ENCODE data around the gene TYMP.

TYMP gene, protein sequence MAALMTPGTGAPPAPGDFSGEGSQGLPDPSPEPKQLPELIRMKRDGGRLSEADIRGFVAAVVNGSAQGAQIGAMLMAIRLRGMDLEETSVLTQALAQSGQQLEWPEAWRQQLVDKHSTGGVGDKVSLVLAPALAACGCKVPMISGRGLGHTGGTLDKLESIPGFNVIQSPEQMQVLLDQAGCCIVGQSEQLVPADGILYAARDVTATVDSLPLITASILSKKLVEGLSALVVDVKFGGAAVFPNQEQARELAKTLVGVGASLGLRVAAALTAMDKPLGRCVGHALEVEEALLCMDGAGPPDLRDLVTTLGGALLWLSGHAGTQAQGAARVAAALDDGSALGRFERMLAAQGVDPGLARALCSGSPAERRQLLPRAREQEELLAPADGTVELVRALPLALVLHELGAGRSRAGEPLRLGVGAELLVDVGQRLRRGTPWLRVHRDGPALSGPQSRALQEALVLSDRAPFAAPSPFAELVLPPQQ

DNA sequence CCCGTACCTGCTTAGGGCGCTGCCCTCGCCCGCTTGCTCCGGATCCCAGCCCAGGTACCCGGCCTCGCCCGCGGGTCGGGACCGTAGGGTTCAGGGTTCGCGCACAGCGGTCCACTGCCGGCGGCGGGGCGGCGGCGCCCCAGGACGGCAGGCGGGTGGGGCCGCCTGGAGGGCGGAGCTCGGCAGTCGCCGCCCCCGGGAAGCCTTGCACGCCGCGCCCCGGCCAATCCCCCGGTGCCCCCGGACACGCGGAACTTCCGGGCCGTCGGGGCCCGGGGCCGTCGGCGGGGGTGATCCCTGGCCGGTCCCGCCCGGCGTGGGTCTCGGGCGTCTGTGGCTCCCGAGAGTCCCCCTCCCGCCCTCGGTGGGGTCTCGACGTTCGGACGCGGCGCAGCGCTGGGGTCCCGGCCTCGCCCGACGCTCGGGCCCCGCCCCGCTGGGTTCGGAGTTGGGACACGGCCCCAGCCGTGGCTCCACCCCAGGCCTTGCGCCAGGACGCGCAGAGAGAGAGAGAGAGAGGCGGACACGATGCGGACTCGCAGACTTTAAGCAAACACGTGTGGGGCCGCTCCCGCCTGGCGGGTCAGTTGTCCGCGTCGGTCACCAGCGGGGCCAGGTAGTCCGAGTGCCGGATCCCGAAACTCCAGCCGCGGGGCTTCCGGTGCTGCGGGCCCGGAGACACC, at the start of gene TYMP:
TSS of gene TYMP (minus strand) at position 116 of the 683 bp plus-strand sequence. CDS start 303 bp downstream, outside the sequence.
- DNase-seq (ENCODE audit: low spot score): no peak

DNA sequence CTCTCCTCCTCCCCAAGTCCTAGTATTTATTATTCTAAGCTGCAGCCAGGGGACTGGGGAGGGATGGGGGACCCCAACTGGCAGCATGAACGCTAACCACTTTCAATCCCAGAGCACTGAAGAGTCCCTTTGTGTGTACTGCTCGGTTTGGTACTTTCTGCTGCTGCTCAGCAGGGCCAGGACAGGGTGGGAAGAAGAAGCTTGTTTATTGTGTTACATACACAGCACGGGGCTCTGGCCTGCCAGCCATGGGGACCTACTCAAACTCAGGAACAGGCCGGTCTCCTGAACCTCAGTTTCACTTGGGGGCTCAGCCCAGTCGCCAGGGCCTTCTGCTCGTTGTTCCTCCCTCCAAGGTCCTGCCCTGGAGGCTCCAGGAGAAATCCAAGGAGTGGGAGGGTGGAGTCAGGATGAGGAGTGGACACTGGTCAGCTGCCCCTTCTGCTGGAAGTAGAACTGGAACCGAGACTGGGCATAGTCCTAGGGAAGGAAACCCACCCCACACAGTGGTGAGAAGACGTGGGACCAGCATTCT, 49.0 kb upstream of the TYMP start:
- no peak for DNase-seq (ENCODE audit: low spot score)

DNA sequence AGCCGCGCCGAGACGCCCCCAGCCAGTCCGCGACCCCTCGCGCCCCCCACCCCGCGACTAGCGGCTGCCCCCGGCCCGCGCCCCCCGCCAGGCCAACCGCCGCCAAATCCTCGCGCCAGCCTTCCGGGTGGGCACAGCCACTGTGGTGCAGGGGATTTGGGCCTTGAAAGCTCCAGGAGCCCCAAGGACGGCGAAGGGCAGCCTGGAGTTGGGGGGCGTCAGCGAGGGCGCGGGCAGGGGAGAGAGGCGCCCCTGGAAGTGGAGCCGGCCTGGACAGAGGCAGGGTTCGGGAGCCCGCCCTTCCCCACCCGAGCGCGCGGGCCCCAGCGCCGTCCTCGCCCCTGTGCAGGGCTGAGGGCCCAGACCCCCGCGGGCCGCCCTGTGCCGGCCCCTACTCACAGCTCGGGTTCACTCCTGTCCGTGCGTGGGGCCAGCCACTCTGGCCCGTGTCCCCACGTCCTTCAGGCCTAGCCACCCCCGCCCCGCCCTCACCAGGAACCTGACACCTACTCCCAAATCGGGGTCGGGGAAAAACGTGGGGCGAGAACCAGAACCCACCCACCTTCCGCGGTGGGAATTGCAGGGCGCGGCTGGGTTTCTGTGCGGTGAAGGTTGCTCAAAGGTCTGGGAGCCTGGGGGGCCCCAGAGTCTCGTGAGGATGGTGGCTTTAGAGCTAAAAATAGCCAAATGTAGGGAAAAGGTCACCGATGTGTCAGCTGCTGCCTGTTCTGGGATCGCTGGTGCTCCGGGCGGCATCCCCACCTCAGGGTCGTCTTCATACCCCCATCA, 48.4 kb upstream of the TYMP start, which contains the start of gene CPT1B:
TSS of gene CPT1B (minus strand) at position 441 of the 789 bp plus-strand sequence. CDS start 512 bp downstream, outside the sequence.
- no peak for DNase-seq (ENCODE audit: low spot score)

DNA sequence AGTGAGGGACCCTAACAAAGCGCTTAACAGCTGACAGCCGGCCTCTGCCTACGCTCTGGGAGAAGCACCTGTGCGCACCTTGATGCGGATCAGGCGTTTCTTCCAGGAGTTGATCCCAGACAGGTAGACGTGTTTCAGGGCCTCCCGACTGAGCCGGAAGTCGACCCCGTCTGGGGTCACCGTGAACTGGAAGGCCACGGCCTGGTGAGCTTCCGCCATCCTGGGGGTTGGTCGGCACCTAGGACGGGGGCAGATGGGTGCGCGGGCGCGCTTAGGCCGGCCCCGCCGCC, 47.8 kb upstream of the TYMP start:
- no peak for DNase-seq (ENCODE audit: low spot score)

DNA sequence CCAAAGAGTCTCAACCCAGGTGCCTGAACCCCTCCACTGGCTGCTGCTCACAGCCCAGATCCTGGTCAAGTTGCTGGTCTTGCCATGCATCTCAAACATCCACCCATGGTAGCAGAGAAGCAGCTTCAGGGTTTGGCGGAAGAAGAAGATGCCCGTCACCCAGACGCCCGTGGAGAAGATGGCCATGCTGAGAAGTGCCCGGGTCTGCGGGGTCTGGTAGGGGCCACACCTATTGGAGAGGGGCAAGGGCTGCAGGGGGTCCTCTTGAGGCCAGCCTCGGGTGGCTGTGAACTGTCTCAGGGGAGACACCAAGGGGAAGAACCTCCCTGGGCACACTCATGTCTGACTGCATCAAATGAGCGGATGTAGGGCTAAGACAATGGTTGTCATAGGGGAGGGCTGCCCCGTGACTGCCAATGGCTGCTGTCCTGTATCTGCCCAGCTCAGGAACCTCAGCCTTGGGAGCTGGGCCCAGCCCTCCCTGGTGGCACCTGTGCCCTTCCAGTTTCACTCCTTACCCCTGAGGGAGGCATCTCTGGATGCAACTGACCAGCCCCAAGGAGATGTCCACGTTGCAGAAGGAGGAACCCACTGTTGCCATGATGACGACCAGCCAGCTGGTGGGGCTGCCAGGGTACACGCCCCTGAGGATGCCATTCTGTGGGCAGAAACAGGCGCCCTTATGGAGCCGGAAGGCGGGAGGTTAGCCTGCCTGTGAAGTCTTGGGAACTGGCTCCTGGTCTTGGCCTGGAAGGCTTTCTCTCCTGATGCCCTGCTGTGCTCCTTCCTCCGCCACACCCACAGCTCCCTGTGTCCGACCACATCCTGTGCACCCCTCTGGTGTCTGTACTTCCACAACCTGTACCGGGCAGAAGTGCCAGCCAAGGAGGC, 47.2 kb upstream of the TYMP start:
- DNase-seq (ENCODE audit: low spot score): no peak

DNA sequence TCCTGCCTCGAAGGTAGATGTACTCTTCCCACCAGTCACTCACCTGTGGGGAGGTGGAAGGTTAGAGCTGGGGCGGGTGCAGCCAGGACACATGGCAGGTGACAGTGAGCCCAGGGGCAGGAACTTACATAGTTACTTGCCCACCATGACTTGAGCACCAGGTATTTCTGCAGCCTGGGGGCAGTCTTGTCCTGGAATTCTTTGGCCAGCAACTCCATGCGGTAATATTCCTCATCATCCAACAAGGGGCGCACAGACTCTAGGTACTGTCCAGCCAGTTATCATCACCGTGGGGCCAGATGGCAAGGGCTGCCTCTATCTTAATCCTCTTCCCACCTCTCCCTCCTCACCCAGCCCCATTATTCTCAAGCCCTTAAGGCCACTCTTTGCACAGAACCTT, 46.3 kb upstream of the TYMP start:
- DNase-seq (ENCODE audit: low spot score): peak; percentile 88

DNA sequence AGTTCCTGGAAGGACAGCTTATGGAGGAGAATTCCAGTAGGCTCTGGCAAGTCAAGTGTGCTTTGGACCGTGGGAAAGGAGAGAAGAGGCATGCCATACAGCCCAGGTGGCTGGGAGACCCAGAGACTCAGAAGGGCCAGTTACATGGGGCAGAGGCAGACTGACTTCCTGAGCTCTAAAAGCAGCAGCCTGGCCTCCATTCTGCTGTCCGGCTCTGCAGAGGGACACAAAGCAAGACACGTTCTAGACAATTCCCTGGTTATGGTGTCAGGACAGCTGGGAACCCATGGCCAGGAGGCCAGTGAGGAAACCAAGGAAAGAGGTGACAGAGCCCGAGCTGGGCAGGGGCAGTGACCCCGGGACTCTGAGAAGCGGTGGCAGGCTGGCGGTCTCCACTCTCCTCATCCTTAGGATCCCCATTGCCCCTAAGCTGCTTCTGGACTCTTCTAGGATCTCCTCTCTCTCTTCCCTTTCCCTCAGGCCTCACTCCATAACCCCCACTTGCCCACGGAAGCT, 45.7 kb upstream of the TYMP start:
- no peak for DNase-seq (ENCODE audit: low spot score)

DNA sequence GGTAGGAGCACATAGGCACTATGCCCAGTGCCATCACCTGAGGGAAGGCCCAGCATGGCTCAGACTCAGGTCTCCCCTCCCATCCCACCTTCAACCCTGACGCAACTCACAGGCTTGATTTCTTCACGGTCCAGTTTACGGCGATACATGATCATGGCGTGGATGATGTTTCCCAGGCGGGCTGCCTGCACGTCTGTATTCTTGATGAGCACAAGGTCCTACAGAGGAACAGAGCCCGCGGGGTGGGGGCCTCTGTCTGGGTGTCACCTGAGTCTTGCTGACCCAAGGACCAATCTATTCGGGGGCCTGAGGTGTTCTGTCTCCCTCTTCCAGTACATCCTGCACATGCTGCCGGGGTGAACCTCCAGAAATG, 44.6 kb upstream of the TYMP start:
- DNase-seq (ENCODE audit: low spot score): no peak

DNA sequence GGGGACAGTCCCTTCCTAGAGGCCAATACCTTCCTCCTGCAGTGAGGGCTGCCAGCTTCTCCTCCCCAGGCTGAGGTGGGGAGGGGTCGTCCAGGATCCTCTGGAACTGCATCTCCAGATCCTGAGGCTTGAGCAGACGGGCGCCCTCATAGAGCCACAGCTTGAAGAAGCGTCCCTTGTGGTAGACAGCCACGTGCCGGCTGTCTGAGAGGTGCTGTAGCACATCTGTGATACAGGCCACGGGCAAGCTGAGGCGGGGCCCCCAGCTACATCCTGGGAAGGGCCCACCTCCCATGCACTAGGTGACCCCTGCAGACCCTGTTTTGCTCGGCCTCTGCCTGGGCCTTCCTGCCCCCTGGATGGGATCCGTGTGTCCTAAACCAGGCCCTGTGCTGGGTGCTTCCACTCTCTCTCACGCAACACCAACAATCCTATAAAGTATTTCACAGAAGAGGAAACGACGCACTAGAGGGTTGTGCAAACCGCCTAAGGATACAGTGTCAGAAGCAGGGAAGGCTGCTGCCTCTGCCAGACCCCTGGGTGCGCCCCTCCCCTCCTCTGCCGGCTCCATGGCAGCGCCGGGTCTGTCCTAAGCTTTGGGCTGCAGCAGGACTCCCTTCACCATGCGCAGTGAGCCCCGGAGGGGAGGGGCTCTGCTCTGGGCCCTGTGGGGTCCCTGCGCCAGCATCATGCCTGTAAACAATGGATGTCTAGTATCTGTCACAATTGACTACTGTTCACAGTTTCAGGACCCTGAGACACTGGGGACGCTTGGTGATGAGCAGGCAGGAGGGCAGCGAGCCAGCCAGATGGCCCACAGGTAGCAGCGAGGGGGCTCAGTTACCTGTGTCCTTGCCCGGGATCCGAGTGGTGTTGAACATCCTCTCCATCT, 43.9 kb upstream of the TYMP start:
- no peak for DNase-seq (ENCODE audit: low spot score)

DNA sequence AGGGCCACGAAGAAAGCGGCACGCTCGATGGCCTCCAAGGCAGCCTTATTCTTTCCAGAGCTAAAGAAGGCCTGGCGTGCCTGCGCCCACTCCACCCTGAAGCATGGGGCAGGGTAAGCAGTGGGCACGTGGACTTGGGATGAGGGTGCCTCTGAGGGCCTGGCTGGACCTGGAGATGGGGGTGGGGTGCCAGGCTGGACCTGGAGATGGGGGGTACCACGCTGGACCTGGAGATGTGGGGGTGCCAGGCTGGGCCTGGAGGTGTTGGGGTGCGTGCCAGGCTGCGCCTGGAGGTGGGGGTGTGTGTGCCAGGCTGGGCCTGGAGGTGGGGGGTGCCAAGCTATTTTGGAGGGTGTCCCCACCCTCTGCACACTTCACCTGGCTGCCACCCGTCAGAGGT, 43.2 kb upstream of the TYMP start:
- no peak for DNase-seq (ENCODE audit: low spot score)

DNA sequence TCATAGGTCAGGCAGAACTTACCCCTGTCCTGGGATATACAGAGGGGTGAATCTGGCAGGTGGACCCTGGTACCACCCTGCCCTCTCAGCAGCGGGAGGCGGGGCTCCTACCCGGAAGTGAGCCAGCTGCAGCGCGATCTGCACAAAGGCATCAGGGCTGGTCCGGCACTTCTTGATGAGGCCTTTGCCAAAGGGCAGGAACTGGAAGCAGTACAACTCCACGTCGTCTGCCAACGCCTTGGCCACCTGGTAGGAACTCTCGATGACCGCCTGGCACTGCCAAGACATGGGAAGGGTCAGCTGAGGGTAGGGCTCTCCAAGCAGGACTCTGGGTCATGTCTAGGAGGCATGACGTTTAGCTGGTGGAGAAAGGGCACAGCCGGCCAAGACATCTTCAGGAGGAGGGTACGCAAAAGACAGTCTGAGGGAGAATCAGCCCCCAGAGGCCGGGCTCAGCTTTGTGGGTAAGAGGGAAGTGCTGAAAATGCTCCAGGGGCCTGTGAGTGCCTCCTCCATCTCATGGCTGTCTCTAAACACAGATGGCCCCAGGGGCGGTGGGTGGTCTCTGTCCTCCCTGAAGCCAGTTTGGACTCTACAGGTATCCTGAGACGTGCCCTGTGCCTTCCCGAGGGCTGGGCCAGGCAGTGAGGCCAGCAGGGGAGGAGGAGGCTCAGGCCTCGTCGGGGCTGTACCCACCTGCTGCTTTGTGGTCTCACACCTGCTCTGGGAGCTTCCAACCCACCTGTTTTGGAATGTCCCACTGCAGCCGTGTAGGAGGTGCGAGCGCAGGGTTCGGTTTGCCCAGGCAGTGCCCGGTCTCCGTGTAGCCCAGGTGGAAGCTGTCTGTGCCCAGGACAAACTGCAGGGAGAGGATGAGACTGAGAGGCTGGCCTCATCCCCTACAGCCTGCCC, 41.7 kb upstream of the TYMP start:
- no peak for DNase-seq (ENCODE audit: low spot score)

DNA sequence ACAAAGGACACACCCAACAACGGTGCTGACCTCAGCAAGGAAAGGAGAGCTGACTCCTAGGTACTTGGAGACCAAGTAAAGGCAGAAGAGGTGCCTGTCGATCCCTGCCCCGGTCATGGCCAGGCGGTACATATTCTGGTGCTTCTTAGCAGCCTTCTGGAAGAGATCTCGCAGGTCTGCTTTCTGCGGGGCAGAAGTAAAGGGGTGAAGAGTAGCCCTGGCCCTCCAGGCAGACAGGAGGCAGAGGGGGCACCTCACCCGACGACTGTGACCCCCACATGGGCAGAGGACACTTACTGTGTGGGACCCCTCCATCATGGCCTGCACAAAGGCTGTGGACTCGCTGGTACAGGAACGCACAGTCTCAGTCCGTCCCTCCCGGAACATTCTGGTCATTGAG, 41.0 kb upstream of the TYMP start:
- DNase-seq (ENCODE audit: low spot score): no peak

DNA sequence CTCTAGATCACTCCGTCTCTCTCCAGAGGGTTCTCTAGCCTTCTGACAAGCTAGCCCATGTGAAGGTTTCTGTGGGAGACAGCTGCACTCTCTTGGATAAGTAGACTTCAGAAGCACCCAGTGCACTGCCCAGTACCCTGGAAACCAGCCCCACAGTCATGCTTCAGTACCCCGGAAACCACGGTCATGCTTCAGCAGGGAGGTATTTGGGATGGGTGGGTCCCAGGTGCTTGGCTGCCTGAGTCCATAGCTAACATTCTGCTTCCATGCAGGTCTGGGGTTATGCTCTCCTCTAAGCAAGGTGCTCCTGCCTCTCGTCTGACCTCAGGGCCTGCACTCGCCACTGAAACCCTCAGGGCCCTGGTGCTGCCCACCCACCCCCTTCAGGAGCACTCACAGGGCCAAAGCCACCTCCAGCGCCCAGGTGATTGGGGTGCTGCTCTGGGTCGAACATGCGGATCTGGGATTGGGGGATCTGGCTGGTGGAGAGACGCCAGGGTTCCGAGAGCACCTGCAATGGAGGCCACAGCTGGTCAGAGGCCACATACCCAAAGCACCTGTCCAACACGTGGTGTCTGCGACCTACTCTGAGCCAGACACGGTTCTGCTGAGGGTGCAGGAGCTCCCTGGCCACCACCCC, 40.2 kb upstream of the TYMP start:
- no peak for DNase-seq (ENCODE audit: low spot score)

DNA sequence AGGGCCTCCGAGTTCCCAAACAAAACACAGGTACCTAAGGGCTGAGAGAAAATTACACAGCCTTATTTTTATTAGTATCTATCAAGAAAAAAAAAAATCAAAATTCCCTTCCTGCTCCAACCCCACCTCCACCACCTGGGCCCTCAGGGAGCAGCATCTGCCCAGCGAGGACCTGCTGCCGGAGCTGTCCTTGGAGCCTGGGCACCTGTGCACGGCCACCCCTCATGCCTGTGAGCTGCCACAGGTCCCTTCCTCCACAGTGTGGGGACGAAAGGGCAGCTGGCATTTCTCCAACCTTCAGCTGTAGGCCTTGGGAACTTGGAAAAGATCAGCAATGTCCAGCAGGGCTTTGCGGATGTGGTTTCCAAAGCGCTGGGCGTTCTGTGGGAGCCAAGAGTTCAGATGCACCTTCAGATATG, 39.2 kb upstream of the TYMP start:
- DNase-seq (ENCODE audit: low spot score): no peak

DNA sequence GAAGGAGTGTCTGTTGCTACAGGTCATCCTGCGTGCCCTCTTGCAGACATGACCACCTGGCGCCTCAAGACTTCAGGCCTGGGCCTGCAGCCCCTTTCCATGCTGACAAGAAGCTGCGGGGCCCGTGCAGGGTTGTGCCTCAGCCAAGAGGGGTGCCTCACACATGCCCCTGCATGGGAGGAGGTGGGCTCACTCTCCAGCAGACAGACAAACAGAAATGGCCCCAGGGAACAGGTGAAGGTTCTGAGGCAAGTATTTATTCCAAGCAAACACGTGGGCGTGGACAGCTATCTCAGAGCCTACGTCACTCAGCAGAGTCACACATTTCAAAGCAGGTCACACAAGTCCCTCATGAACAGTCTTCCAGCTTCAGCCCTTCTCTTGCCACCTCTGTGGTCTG, 38.8 kb upstream of the TYMP start:
- DNase-seq (ENCODE audit: low spot score): no peak

DNA sequence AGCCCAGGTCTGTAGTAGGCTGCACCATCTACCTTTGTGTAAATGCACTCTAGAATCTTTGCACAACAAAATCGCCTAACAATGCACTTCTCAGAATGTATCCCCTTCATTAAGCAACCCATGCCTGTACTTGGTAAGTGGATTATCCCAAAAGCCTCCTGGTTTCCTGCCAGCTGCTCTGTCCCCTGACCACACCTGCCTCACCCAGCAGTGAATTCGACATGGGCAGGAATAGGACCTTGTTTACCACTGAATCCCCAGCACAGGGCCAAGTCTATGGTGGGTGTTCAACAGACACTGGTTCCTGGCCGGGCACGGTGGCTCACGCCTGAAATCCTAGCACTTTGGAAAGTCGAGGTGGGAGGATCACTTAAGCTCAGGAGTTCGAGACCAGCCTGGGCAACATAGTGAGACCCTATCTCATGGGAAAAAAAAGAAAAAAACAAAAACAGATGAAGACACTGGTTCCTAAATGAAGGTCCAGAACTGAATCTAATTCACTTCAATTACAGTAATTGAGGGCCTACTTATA, 38.0 kb upstream of the TYMP start:
- DNase-seq (ENCODE audit: low spot score): no peak

DNA sequence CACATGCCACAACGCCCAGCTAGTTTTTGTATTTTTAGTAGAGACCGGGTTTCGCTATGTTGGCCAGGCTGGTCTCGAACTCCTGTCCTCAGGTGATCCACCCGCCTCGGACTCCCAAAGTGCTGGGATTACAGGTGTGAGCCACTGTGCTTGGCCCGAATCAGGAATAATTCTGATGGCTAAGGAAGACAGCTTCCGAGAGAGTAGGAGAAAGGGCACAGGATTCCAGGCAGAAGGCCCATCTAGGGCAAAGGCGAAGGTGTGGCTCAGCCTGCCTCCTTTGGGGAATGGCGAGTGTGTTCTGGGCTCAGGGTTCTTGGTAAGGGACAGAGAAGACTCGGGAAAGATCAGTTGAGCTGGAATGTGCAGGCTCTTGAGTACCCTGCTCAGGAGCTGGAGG, 34.5 kb upstream of the TYMP start:
- DNase-seq (ENCODE audit: low spot score): no peak

DNA sequence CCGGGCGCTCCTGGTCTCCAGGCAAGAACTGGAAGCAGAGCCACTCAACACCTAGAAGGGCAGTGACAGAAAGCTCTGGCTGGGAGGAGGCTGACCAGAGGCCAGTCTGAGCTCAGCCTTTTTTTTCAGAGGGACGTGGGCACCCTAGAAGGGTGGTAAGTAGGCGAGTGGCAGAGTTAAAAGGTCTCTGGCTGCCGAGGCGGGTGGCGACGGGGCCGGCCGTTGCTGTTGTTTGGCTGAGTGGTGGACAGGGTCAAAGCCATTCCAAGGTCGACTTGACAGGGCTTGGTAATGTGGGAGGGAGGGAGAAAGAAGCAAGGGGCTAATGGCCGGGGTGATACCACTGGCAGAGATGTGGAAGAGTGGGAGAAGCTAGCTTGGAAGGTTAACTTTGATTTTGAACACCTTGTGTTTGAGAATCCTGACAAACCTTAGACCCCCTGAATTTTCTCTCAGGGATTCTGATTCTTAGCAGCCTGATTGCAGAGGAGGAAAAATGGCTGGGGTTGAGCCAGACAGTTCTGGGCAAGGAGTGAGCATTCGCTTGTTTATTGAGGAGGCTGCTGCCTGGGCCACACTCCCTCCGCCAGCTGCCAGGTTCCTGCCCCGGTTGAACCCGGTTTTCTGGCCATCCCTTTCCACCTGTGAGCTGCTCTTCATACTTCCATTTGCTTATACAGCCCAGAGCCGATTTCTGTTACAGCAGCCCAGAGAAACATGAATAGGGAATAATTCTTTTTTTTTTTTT, 33.8 kb upstream of the TYMP start:
- DNase-seq (ENCODE audit: low spot score): no peak
